Daoy (cell line): ENCODE measurements around the gene CTSC. TPM values are rescaled to one million over a fixed set of nuclear protein-coding genes. Genes with fewer than 3 reads are reported as not detected.
A peak's percentile ranks its signal among the peaks of the same experiment; 100 is the strongest.

ENCODE experiments used
- DNase-seq: peaks from one replicate; pipeline ENCODE4 v3.0.0-alpha.2; 2015; ENCODE audit warnings: low read depth
- total RNA-seq: library from RNA; depleted of rRNA; stranded (reverse); fragments of >200 nt; shearing (Covaris generic); gene quantifications from 2 replicates; pipeline ENCODE4 v1.2.3, GENCODE V29; 2014

CTSC gene
- total RNA-seq, 1 experiment from 2014 or later, result 151 TPM

- no peak for DNase-seq
Observed at GRCh38 chr11:88317536-88317935, 20.0 kb downstream of the CTSC start.

DNA sequence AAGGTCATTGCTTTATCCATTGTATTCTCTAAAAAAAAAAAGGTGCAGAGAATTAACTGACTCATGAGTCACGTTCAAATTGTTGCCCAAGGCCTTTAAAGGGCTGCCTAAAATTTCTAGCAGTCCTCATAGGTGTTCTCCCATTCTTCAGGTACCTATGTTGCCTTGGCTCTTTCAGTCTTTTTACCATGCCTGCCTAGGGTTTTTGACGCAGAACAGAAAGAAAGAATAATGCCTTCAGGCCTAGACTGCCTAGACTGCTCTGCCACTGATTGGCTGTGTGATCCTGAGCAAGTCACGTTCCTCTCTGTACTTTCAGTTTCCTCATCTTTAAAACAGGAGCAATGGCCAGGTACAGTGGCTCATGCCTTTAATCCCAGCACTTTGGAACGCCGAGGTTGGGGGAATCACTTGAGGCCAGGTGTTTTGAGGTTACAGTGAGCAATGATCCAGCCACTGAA lies 21.5 kb downstream of the CTSC start:
- no peak for DNase-seq

DNA sequence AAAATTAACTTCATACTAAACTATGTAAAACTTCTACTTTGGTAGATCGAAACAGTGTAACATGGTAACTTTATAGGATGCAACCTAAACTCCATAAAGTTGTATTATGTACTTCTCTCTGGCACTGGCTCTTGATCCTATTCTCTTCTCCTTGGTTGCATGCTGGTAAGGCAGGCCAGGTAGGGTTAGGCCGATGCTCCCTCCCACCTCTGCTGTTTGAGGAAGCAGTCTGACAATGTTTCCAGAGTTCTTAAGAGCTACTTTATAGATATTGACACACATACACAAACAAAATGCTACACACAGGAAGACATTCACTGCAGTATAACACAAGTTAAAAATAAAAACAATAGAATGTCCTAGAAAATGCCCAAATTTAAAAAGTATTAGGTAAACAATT lies 22.5 kb downstream of the CTSC start:
- DNase-seq, result no peak

DNA sequence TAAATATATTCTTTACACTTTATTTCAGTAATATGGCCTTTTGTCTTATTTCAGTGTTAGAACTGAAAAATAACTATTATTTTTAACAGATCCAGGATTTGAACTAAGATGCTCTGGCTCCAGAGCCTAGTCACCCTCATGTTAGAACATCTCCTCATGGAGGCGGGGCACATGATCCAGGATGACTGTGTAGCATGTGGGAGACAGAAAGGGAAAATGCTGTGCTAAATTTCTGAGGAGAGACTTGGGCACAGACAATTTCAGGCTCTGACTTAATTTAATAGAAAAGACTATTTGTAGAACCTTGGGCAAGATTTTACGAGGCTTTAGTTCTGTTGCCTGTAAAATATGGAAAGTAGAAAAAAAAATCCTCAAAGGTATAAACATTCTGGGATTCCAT lies 24.1 kb downstream of the CTSC start:
- DNase-seq, result no peak

DNA sequence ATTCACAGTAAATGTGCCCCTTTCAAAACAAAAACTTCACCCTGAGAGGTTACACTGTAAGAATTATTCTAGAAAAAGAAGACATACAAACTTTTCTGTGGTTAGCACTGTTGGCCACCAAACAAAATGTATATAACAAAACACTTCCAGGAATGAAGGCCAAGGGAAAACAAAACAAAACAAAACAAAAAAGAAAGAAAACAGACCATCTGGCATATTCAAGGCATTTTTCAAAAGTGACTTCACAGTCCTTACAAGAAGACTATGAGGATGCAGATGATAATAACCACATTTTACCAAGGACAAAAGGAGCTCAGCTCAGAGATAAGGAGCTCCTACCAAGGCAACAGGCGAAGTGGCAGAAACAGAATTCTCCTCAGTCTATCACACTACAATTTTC lies 24.9 kb downstream of the CTSC start:
- DNase-seq, result no peak

GRCh38 chr11:88310246-88310645 lies 27.3 kb downstream of the CTSC start:
- DNase-seq, result no peak

GRCh38 chr11:88308576-88308975 lies 29.0 kb downstream of the CTSC start:
- DNase-seq, result no peak

- DNase-seq, result no peak
Observed at GRCh38 chr11:88307749-88308425, 29.6 kb downstream of the CTSC start.

DNA sequence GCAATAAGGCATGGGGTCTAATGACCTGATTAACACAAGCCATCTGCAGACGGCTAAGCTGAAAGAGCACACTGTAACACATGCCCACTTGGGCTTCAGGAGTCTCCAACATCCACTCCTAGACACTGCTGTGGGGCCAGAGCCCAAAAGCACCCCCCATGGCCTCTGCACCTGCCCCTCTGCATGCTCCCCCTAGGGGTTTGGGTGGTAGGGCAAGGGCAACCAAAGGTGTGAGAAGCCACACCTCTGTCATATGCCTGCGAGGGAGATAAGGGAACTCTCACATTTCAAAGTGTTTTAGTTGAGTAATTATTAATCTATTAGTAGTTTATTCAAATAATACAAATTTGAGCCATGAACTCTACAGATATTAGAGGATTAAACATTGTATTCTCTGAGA lies 30.8 kb downstream of the CTSC start:
- DNase-seq, result no peak

- DNase-seq, result no peak
Observed at GRCh38 chr11:88305430-88305829, 32.1 kb downstream of the CTSC start.

- DNase-seq, result no peak
Observed at GRCh38 chr11:88304352-88304751, 33.2 kb downstream of the CTSC start.

GRCh38 chr11:88303037-88303436 lies 34.5 kb downstream of the CTSC start:
- no peak for DNase-seq

- peak; percentile 4 for DNase-seq
Observed at GRCh38 chr11:88301488-88302140, 35.9 kb downstream of the CTSC start.

DNA sequence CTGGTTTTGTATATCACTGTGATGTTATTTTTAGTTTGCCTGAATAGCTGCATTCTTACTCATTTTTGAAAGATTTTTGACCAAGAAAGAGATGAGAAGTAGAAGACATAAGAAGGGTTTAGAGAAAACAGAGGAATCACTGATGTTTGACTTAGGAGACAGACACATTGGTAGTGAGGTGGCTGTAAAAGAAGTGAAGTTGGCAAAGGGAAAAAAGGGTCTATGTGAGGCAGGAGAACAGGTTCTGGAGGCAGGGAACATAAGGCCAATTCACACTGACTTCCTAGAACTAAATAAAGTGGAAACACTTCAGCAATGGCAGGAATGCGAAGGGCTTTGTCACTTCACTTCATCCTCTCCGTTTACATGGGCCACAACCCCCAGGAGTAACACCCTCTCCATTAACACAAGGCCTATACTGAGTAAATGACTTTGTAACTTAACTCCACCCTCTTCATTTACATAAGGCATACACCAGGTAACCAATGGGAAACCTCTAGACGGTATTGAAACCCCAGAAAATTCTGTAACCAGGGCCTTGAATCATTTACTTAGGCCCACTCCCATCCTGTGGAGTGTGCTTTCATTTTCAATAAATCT lies 36.5 kb downstream of the CTSC start:
- DNase-seq, result no peak

GRCh38 chr11:88297863-88298262 lies 39.7 kb downstream of the CTSC start:
- DNase-seq, result no peak

GRCh38 chr11:88297421-88297820 lies 40.1 kb downstream of the CTSC start:
- DNase-seq, result no peak

DNA sequence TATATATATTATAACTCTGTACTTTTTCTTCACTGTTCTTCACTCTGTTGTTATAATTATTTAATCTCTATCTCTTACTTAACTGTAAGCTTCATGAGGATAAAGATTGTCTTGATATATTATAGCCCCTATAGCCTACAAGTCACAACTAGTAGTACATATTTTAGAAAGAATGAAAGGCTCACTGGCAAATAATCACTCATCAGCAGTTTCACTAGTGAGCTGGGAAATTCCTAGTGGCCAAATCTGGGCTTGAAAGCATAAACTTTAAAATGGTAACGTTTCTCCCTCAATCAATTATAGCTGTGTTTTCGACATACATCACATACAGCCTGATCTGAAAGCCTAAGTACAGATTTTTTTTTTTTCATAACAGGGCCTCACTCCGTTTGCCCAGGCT lies 42.5 kb downstream of the CTSC start:
- no peak for DNase-seq

DNA sequence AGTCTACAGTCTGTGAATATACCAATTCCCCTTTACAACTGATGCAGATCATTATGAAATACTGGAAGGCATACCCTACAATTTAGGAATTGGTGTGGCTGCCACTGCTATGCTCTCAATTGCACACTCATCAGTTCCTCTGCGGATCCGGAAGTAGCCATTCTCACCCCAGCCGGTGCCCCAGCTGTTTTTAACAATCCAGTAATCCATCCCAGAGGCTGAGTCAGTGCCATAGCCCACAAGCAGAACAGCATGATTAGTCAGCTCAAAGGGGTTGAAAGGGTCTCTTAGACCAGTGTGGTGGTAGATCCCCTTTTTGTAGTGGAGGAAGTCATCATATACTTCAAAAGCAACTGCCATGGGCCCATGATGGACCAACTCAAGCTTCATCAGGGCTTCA lies 43.6 kb downstream of the CTSC start:
- DNase-seq, result peak; percentile 49

GRCh38 chr11:88292171-88292843 lies 45.2 kb downstream of the CTSC start:
- DNase-seq, result peak; percentile 51

DNA sequence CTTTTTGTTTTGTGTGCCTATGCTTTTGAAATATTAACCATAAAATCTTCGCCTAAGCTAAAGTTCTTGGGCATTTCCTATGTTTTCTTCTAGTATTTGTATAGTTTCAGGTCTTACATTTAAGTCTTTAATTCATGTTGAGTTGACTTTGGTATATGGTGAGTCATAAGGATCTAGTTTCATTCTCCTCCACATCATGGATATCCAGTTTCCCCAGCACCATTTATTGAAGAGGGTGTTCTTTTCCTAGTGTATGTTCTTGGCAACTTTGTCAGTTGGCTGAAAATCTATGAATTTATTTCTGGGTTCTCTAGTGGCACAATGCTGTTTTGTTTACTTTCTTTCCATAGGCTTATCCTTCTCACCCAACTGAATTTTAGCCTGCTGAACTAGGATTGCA lies 49.0 kb downstream of the CTSC start:
- no peak for DNase-seq

- DNase-seq, result no peak
Observed at GRCh38 chr11:88284336-88285050, 53.0 kb downstream of the CTSC start.
